Activated gamma-delta T cell (primary cell): Measurements from ENCODE around the gene CREB3L4.

ENCODE experiments used
- DNase-seq: peaks from one replicate; lab custom pipeline; 2025; lab: John Stamatoyannopoulos, UW
- total RNA-seq, 2 donors: gene quantifications; one replicate each; lab custom pipeline; 2026; lab: John Stamatoyannopoulos, UW

CREB3L4 gene
- total RNA-seq, result 11.7 to 15.8 reads per million in 2 donors

- peak; percentile 63 for DNase-seq
These were observed at the start of gene CREB3L4 for GRCh38 chr1:153967107-153967999. CREB3L4 (plus strand) TSS chr1:153967902; CDS start chr1:153968526, 624 bp downstream.

- DNase-seq, result no peak
These were observed 47.5 kb upstream of the CREB3L4 start for GRCh38 chr1:153919876-153920852.

DNA sequence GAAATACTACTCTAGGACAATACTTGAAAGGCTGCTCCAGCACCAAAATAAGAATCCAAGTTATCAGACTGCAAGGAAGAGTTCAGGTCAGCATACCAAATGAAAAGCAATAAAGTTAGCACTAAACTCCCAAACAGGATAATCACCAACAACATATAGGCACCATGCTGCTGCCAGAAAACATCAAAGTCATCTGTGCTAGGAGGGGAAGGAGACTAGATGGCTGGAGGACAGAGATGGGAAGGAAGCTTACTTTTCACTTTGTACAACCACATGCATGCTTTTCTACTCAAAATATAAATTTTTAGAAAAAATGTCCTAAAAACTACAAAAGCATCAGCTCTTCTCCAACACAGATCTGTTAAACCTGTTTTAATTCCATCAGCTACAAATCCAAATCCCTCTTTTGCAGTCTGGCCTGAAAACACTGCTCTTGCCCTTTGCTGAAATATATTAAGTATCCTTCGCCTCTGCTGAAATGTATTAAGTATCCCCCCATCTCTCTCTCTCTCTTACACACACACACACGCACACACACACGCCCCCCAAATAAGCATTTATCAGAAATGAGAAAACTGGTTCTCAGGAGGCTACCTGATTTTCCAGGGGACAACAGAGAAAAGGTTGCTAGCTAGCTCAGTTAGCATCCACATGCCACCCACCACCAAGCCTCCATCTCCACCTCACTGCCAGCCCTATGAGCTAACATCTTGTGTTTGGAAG is 46.5 kb upstream of the CREB3L4 start:
- DNase-seq, result no peak

GRCh38 chr1:153921803-153922075 is 46.0 kb upstream of the CREB3L4 start:
- DNase-seq, result no peak

DNA sequence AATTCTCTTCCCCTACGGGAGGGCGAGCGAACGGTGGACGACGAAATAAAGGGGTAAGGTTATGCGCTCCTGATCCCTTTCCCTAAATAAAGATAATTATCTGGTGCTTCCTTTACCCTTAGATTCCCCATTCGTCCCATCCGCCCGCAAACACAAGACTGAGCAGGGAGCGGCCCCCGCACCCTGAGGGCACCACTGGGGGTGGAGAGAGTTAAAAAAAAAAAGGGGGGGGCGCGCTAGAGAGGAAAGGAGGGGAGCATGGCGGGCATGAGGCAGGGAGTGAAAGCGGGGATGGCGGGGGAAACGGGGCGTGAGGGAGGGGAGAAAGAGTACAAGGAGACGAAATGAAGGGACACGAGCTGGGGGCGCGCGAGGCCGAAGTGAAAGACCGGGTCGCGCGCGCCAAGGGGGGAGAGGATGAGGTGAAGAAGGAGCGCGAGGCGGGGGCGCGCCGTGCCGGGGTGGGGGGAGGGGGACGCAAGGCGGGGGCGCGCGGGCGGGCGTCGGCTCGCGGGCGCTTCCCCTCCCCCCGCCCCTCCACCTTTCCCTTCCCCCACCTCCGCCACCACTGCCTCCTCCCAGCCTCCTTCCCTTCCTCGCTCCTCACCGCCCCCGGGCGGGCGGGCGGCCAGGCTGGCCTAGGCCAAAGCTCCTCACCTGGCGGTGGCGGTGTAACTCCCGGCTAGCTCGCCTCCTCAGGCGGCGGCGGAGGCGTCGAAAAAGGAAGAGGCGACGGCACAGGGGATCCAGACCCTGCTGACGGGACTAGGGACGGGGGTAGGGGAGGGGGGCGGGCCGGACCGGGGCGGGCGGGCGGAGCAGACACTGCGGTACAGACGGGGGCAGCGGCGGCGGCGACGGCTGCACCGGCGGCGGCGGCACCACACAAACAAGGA is 45.4 kb upstream of the CREB3L4 start:
- peak; percentile 58 for DNase-seq

DNA sequence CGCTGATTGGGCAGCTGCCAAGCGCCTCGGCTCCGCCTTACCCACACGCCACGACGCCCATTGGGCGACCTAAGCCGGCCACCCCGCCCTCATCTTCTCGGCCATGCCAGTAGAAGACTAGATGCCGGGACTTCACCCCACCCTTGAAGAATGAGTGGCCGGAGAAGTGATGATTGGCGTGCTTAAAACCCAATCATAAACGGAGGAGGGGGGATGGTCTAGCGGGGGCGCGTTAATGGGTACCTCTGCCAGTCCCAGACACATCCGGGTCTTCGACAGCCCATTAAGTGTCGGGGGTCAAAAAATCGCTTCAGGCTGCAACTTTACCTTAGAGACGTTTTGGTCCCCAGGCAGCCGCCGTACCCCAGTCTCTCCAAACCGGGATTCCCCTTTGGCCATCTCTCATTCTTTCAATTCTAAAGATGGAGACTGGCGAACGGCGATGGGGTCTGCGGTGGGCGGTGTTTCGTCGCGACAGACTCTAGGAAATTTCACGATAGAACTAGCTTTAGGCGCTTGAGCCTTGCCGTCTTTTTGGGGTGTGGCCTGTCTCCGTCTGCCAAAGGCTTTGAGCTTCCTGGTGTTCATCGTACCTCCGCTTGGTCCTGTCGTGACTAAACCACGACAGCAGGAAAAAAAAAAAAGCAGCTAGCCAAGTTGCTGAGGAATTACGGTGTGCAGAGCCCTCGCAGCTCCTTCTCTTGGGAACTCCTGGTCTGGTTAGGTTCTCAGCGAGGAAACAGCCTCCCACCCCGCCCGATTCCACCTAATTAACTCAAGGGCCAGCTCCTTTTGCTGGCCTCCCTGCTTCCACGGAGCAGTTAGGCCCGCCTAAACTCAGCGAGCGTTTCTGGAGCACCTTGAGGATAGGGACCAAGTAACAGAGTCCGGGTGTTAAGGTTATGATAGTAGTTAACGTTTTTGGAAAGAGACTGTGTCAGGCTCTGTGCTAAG is 44.5 kb upstream of the CREB3L4 start, which contains the start of gene GATAD2B:
Gene GATAD2B, minus strand, starts transcription at position 1 of the 954 bp plus-strand sequence. CDS start 94,625 bp downstream, outside the sequence.
- peak; percentile 96 for DNase-seq

- DNase-seq, result no peak
These were observed 41.3 kb upstream of the CREB3L4 start for GRCh38 chr1:153926405-153926804.

DNA sequence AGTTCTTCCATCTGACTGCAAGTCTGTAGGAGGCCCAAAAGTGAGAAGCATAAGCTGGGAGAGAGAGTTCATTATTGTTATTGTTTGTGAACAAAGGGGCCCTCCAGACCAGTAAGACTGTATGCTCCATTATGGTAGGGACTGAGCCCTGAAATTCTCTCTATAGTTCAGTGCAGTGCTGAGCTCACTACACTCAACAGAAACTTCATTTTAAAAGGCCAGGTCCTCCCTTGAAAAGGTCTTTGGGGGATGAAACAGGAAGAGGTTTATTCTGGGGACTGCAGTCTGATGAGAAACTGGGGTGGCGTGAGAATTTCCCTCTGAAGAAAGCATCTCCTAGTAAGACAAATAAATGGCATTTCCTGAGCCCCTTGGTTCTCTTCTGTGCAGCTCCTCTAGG is 39.5 kb upstream of the CREB3L4 start:
- DNase-seq, result no peak

DNA sequence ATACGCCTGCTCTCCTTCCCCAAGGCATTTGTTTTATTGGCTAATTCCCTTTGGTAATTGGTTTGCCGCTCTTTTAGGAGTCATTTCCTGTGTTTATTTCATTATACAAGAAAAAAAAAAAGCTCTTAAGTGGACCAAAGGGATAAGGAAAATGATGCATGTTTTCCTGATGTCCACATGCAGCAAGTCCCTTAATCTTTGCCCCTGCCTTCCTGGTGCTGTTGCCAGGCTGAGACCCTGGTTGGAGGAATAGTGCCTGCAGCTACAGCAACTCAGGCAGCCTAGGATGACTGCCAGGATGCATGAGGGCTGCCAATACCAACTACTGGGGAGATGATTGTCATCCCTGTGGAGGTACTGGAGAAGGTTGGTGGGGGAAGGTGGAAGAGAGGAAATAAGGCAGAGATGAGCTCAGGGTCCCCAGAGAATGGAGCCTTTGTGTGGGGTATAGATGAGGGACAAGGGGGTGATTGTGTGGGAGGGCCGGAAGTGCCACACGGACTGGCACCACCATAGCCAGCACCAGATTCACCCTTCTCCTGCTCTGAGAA is 38.8 kb upstream of the CREB3L4 start:
- DNase-seq, result no peak

DNA sequence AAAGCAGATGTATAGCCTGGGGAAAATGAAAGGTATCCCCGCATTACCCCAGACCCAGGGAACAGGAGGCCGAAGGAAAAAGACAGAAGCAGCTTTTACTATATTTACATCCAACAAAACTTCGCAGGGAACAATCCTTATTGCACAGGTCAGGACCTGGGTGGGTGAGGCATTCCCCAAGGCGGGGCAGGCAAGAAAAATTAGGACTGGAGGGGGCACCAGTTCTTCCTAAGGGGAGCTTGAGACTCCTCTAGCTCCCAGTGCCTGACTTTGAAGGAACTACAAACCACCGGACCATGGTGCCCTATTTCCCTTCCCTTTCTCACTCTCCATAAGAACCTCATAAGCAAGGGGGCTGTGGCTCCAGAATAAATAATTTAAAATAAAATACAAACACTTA is 38.3 kb upstream of the CREB3L4 start:
- no peak for DNase-seq

DNA sequence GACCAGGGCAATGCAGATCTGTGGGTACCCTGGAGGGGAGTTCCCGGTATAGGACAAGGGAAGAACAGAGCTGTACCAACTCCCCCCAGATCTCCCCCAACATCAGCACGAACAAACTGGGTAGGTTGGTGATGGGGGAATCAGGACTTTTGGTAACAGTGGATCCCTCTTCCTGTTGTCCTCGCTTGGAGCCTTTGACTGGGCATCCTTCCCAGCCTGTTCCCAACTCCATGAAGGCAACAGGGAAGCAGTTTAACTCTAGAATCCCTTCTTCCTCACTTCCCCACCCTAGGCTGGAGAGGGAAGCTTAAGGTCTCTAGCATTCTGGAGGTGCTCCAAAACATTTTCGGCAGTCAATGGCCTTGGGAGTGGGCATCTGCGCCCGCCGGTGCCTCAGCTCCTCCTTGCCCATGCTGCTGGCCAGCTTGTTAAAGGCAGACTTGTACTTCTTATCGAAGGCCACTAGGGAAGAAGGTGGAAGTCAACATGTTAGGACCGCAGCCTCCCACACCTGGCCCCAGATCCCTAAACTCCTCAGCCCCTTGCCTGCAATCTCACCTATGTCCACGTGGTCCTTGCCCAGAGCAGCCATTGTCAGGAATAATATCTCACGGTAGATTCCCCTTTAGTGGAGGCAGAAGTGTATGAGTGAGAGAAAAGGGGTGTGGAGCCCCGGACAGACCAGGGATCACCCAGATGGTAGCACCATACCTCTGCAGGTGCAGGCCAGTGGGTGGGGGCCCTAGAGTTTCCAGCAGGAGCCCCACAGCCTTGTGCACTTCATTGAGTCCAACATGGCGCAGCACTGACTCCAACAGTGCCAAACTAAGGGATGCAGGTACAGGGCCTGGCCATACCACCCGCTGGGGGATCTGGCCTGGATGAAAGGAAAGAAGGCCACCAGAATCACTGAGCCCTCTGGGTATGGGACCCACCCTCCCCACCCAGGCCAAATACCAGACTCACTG is 37.4 kb upstream of the CREB3L4 start:
- no peak for DNase-seq

GRCh38 chr1:153932156-153933131 is 35.3 kb upstream of the CREB3L4 start:
- no peak for DNase-seq

DNA sequence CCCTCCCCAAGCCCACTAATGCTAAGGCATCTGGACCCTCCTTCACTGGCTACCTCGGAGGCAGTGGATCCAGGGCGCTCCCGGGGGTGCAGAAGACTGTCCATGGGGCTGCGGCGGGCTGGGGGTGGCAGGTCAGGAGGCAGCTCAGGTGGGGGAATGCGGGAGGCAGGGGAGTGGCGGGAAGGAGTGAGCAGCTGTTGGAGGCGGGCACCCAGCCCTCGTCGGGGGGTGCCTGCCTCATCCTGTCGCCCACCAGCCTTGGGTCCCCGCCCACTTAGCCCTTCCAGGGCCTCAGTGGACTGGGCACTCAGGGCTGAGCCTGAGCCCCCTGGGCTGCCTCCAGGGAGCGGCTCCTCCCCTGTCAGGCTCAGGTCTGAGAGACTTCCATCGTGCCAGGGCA is 34.3 kb upstream of the CREB3L4 start:
- no peak for DNase-seq

DNA sequence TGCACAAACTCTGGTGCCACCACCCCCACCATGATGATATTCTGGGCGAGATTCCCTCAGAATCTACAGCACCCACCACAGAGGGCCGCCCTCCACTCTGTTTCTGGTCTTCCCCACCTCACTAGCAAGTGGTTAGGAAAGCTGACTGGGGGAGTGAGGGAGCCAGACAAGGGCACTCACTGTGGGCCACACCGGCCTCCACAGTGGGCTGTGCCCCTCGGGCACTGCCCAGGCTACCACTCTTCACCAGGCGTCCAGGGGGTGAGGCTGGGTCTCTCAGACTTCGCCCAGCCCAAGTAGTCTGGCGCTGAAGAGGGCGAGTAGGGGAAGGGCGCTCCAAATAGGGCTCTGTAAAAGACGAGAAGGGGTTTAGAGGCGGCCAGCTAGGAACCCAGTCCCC is 33.7 kb upstream of the CREB3L4 start:
- DNase-seq, result no peak

DNA sequence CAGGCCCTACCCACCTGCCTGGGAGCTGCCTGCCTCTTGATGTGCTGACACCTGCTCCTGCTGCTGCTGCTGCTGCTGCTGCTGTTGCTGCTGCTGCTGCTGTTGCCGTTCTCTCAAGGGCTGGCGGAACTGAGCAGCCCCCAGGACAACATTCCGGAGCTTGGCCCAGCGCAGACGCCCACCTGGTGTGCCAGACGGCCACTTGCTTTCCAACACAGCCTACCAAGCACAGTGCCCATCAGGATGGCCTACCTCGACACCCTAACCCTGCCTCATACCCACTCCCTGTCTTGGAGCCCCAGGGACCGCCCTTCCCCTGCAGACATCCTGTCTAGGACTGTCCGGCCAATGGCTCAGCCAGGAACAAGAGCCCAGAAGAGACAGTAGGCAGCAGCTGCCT is 33.0 kb upstream of the CREB3L4 start:
- DNase-seq, result no peak

GRCh38 chr1:153936011-153936802 is 31.5 kb upstream of the CREB3L4 start:
- DNase-seq, result no peak
